SW480 (cell line): ENCODE data around the gene OR2T2.
"Not testable (repeated sequence)": the region's sequence is repeated elsewhere in the genome, so short reads cannot be mapped to it uniquely, and the experiment has no call there.

Source experiments
- DNase-seq: peaks from one replicate; pipeline ENCODE4 v3.0.0-alpha.2; 2016; ENCODE audit warnings: low spot score

Gene OR2T2

GRCh38 chr1:248445399-248445798 is at the start of gene OR2T2:
Gene OR2T2 (plus strand): TSS chr1:248445637. CDS start chr1:248452798, 7,161 bp downstream.
- DNase-seq, result not testable (repeated sequence)

GRCh38 chr1:248402748-248403147 is 42.7 kb upstream of the OR2T2 start, which contains the start of gene OR2T1:
Gene OR2T1 (plus strand): TSS chr1:248403048. CDS start chr1:248406148, 3,100 bp downstream.
- no peak for DNase-seq

DNA sequence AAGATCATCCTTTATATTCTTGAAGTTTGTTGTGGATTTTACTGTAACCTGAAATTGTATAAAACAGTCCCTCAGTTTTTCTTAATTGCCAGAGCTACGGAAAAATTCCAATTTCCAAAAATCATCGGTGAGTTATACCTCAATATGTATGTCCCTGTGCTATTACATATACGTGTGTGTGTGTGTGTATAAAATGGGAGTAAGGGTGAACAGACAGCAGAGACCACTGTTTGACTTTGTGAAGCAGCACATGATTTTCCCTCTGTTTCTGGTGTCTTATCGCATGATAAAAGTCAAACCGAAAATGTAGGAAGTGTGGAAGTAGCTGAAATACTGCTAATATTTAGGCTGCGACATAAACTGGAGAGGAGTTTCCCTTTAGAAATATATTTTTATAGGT is 41.4 kb upstream of the OR2T2 start:
- DNase-seq, result peak; percentile 21

DNA sequence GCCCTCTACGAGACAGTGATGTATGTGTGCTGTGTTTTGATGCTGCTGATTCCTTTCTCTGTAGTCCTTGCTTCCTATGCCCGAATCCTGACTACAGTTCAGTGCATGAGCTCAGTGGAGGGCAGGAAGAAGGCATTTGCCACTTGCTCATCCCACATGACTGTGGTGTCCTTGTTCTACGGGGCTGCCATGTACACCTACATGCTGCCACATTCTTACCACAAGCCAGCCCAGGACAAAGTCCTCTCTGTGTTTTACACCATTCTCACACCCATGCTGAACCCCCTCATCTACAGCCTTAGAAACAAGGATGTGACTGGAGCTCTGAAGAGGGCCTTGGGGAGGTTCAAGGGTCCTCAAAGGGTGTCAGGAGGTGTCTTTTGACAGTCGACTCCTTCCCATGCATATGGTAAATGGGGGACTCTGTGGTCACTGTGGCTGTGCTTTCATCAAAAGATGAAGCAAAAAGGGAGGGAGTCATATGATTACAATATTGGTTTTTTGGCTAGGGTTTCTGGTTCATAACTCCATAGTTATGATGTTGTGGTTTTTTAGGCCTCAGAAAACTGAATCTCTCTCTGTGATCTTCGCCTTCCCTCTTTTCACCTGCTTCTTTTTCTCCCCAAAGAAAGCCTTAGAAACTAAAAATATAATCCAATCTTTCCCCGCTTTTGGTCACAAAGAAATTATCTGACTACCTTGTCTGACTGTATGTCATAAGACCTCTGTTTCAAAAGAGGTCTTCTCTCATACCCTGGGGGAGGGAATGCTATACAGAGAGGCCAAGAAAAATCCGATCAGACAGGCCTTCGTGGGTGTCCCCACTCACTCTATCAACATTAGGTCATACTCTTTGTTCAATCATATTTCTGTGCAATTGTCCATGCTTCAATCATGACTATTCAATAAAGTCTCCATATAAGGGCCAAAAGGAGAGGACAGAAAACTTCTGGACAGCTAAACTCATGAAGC is 38.4 kb upstream of the OR2T2 start:
- DNase-seq, result peak; percentile 31

GRCh38 chr1:248416226-248416625 is 29.2 kb upstream of the OR2T2 start:
- no peak for DNase-seq

DNA sequence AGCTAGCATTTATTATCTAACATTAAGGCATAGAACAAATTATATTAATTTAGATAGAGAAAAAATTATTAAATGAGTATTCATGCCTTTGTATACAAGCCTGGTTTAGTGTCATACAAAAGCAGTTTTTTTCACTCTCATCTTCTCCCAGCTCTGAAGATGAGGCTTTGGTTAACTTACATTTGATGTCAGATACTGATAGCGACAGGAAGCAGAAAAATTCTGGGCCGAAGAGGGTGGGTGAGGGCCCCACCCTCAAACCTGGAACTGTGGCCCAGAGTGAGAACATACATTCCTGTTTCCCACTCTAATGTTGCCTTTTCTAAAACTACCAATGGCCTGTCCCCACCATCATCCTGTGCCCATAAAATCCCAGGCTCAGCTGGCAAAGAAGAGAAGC is 27.6 kb upstream of the OR2T2 start:
- no peak for DNase-seq

GRCh38 chr1:248421384-248421783 is 24.1 kb upstream of the OR2T2 start:
- no peak for DNase-seq

GRCh38 chr1:248427526-248428191 is 17.8 kb upstream of the OR2T2 start:
- DNase-seq, result not testable (repeated sequence)

- DNase-seq, result not testable (repeated sequence)
Measured at GRCh38 chr1:248428192-248428533, 17.3 kb upstream of the OR2T2 start.

DNA sequence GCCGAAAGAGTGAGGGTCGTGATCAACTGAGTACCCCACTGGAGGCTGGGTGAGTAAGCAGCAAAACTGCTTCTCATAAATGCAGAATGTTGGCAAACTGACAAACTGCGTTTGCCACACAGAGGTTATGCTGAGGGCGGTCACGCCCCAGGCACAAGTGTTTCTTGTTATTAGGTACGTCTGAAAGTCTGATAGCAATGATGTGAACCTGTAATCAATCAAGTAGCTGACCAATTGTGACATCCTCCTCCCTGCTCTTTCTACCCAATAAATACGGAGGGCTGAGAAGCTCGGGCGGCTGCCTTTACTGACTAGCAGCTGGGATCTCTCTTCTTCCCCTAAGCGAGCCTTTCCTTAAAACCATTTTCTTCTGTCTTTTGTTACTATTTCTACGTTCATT is 13.8 kb upstream of the OR2T2 start:
- not testable (repeated sequence) for DNase-seq

GRCh38 chr1:248432201-248432600 is 13.2 kb upstream of the OR2T2 start:
- not testable (repeated sequence) for DNase-seq

DNA sequence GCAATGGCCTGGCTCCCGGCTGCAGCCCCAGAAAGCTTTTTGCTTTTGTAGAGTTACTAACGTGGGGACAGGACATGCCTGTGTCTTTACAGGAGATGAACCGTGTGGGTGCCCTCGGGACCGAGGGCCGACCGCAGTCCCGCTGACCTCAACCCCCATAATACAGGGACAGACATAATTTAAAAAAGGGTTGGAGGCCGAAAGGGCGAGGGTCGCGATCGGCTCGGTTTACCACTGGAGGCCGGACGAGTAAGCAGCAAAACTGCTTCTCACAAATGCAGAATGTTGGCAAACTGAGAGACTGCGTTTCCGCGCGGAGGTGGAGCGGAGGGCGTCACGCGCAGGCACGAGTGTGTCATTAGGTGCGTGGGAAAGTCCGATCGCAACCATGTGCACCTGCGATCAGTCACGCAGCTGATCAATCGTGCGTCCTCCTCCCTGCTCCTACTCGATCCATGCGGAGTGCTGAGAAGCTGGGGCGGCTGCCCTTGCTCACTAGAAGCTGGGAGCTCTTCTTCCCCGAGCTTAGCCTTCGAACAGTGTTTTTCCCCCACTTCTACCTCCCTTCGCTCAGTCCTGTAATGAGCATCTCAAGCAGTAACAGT is 11.5 kb upstream of the OR2T2 start:
- not testable (repeated sequence) for DNase-seq

- DNase-seq, result not testable (repeated sequence)
Measured at GRCh38 chr1:248434913-248435312, 10.5 kb upstream of the OR2T2 start.

DNA sequence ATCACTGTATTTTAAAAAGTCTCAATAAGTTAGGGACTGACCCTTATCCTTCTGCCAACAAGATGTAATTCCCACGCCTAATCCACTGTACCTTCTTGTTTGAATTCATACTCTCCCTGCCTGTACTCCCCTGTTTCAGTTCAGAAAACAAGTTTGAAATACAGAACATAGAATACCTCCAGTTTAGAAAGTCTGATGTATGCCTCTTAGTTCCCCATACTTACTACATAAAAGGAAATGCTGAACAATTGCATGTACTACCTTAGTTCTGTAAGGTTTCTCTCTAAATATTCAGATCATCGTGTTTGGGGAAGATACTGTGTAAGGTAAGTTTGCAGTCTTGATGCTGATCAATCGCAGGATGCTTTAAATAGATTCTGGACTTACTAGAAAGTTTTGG is 9.1 kb upstream of the OR2T2 start:
- DNase-seq, result not testable (repeated sequence)

GRCh38 chr1:248438668-248439067 is 6.8 kb upstream of the OR2T2 start:
- DNase-seq, result not testable (repeated sequence)

DNA sequence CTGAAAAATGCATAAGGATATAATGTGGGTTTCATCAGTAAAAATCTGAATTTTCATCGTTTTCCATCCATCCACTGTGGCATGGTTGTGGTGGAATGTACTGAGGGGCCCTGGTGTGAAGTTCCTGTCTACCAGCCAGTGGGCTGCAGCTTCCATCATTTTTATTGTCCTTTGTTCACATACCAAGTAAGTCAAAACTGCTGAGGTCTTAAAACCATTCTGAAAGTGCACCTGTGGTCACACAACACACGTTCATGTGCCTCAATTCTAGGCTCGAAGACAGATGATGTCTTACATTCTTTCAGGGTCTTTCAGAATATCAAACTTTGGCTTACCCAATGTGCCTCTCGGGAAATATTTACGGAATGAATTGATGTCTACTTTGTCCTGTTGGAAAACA is 6.2 kb upstream of the OR2T2 start:
- not testable (repeated sequence) for DNase-seq

GRCh38 chr1:248442500-248443277 is 2.7 kb upstream of the OR2T2 start:
- not testable (repeated sequence) for DNase-seq

- not testable (repeated sequence) for DNase-seq
Measured at GRCh38 chr1:248444603-248445002, 834 bp upstream of the OR2T2 start.

DNA sequence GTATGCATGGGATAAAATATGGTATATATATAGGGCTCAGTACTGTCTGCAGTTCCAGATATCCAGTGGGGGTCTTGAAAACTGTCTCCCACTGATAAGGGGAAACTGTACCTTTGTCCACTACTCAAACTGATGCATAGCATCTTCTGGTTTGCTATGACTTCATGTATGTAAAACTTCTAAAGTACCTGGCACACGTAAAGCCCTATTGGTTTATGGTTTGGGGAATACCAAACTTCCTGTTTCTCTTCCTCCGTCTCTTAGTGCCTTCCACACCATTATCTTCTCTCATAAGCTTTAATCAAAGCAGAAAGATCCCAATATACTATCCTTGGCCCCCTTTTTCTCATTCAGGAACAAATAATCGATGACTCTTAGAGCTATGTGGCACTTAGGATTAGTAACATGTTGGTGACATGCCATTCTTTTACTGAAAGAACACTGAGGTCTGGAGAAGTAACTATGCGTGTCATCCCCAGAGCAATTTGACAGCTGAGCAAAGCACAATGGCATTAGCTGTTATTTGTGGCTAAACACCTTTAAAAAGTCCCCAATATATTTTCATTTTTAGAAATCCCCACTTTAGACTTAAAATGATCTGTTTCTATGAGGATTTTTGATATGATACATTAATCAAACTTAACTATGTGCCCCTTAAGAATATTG is 3.1 kb downstream of the OR2T2 start:
- not testable (repeated sequence) for DNase-seq

DNA sequence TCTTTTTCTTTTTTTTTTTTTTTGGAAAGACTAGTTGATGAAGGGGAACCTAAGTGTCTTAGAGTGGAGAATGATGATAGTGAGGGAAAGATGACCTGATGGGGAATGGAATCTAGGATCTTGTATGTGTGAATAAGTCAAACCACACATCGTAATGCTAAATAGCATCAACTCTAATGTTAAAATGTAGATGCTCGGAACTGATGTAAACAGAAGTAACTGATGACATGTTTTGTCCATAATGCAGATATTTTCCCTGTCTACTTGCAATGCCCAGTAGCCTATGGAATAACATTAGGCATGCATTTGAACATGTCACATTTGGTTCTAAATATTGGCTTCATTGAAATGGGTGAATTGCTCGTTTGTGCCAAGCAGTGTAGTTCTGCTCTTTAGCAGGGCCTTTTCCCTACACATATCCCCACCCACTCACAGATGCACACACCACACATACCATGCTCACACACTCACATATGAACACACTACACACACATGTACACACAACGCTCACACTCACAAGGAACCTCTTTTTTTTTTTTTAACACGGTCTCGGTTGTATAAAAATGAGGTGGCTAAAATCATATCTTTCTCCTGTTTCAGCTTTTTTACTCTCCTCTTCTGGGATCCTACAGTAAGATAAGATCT is 4.5 kb downstream of the OR2T2 start:
- not testable (repeated sequence) for DNase-seq
